ENCODE results near the gene PRKCQ. TPM values are rescaled to one million over a fixed set of nuclear protein-coding genes. Genes with fewer than 3 reads are reported as not detected.

The PRKCQ gene
- total RNA-seq, 6 experiments from 2014 or later = not detected

GRCh38 chr10:6407034-6407721, 172.9 kb downstream of the PRKCQ start:
- peaks cover 10% of the 10 kb centered on the region for H3K27me3 Mint-ChIP-seq (ENCODE audit: insufficient read depth)
- DNase-seq = no peak
- no peaks in the 10 kb centered on the region for H3K9me3 Mint-ChIP-seq
- H3K27ac Mint-ChIP-seq = no peak overlapping the region
- no peaks in the 10 kb centered on the region for H3K36me3 Mint-ChIP-seq (ENCODE audit: low read depth)
- peaks cover 15% of the 10 kb centered on the region for H3K4me1 Mint-ChIP-seq (ENCODE audit: low read depth)
- H3K4me3 Mint-ChIP-seq = no peak overlapping the region
- no peak for TF ChIP-seq CTCF (IDR thresholded peaks at IDR 0.05)

GRCh38 chr10:6406220-6407033, 173.6 kb downstream of the PRKCQ start:
- DNase-seq = peak; percentile 28
- Mint-ChIP-seq H3K36me3 (ENCODE audit: low read depth) (no peaks in the 10 kb centered on the region), H3K27me3 (ENCODE audit: insufficient read depth) (peaks cover 10% of the 10 kb centered on the region), H3K27ac (no peak overlapping the region), H3K4me1 (ENCODE audit: low read depth) (peaks cover 23% of the 10 kb centered on the region), H3K9me3 (no peaks in the 10 kb centered on the region), H3K4me3 (no peak overlapping the region)
- TF ChIP-seq CTCF (IDR thresholded peaks at IDR 0.05) = peak; percentile 78

- H3K36me3 Mint-ChIP-seq (ENCODE audit: low read depth) = no peaks in the 10 kb centered on the region
- no peak for TF ChIP-seq CTCF (IDR thresholded peaks at IDR 0.05)
- peaks cover 10% of the 10 kb centered on the region for H3K27me3 Mint-ChIP-seq (ENCODE audit: insufficient read depth)
- no peaks in the 10 kb centered on the region for H3K9me3 Mint-ChIP-seq
- H3K4me3 Mint-ChIP-seq = no peak overlapping the region
- peaks cover 30% of the 10 kb centered on the region for H3K4me1 Mint-ChIP-seq (ENCODE audit: low read depth)
- no peak overlapping the region; the same call in 1 of the 2 replicates for H3K27ac Mint-ChIP-seq
- no peak for DNase-seq
These were observed 174.4 kb downstream of the PRKCQ start for GRCh38 chr10:6405713-6406112.

GRCh38 chr10:6404127-6405072, 175.7 kb downstream of the PRKCQ start:
- Mint-ChIP-seq H3K4me3 (no peak overlapping the region), H3K9me3 (no peaks in the 10 kb centered on the region), H3K27me3 (ENCODE audit: insufficient read depth) (peaks cover 10% of the 10 kb centered on the region), H3K27ac (no peak overlapping the region), H3K36me3 (ENCODE audit: low read depth) (no peaks in the 10 kb centered on the region), H3K4me1 (ENCODE audit: low read depth) (peaks cover 28% of the 10 kb centered on the region)
- DNase-seq = no peak
- TF ChIP-seq CTCF (IDR thresholded peaks at IDR 0.05) = no peak

- H3K9me3 Mint-ChIP-seq = no peaks in the 10 kb centered on the region
- TF ChIP-seq CTCF (IDR thresholded peaks at IDR 0.05) = no peak
- no peak overlapping the region for H3K4me3 Mint-ChIP-seq
- no peak for DNase-seq
- peaks cover 42% of the 10 kb centered on the region for H3K4me1 Mint-ChIP-seq (ENCODE audit: low read depth)
- no peaks in the 10 kb centered on the region for H3K36me3 Mint-ChIP-seq (ENCODE audit: low read depth)
- H3K27me3 Mint-ChIP-seq (ENCODE audit: insufficient read depth) = peaks cover 10% of the 10 kb centered on the region
- H3K27ac Mint-ChIP-seq = no peak overlapping the region
These were observed 177.1 kb downstream of the PRKCQ start for GRCh38 chr10:6402960-6403359.
